ENCODE data around the gene CLDN18.

Gene CLDN18

GRCh38 chr3:138009476-138010272 is at the start of gene CLDN18:
Gene CLDN18 (plus strand): TSS chr3:138010165. CDS start chr3:138010226, 61 bp downstream.
- H3K4me3 ChIP-seq (ENCODE audit: low read depth, low read length) = no peak within 1 kb of the TSS
- no peaks in the 10 kb centered on the region for H3K4me1 ChIP-seq (ENCODE audit: control insufficient read depth, insufficient read depth, low read length)
- H3K27me3 ChIP-seq (ENCODE audit: control insufficient read depth, insufficient read depth, low read length) = no peaks in the 10 kb centered on the region
- H3K9me3 ChIP-seq (ENCODE audit: control insufficient read depth, insufficient read depth, low read length) = no peaks in the 10 kb centered on the region
- no peak within 1 kb of the TSS for H3K9ac ChIP-seq (ENCODE audit: low read depth, low read length)
- H3K36me3 ChIP-seq (ENCODE audit: control insufficient read depth, insufficient read depth, low read length) = no peaks in the 10 kb centered on the region

- H3K36me3 ChIP-seq (ENCODE audit: control insufficient read depth, insufficient read depth, low read length) = no peaks in the 10 kb centered on the region
- no peak overlapping the region for H3K9ac ChIP-seq (ENCODE audit: low read depth, low read length)
- H3K4me1 ChIP-seq (ENCODE audit: control insufficient read depth, insufficient read depth, low read length) = peaks cover 12% of the 10 kb centered on the region
- peaks cover 3% of the 10 kb centered on the region for H3K9me3 ChIP-seq (ENCODE audit: control insufficient read depth, insufficient read depth, low read length)
- H3K27me3 ChIP-seq (ENCODE audit: control insufficient read depth, insufficient read depth, low read length) = no peaks in the 10 kb centered on the region
- no peak overlapping the region for H3K4me3 ChIP-seq (ENCODE audit: low read depth, low read length)
Observed at GRCh38 chr3:137962251-137962650, 47.7 kb upstream of the CLDN18 start.

- no peaks in the 10 kb centered on the region for H3K36me3 ChIP-seq (ENCODE audit: control insufficient read depth, insufficient read depth, low read length)
- peaks cover 4% of the 10 kb centered on the region for H3K4me1 ChIP-seq (ENCODE audit: control insufficient read depth, insufficient read depth, low read length)
- no peak overlapping the region for H3K9ac ChIP-seq (ENCODE audit: low read depth, low read length)
- H3K4me3 ChIP-seq (ENCODE audit: low read depth, low read length) = no peak overlapping the region
- H3K27me3 ChIP-seq (ENCODE audit: control insufficient read depth, insufficient read depth, low read length) = no peaks in the 10 kb centered on the region
- H3K9me3 ChIP-seq (ENCODE audit: control insufficient read depth, insufficient read depth, low read length) = peaks cover 3% of the 10 kb centered on the region
Observed at GRCh38 chr3:137963463-137963862, 46.5 kb upstream of the CLDN18 start.

GRCh38 chr3:137970914-137971831 is 38.8 kb upstream of the CLDN18 start:
- Histone ChIP-seq H3K4me3 (ENCODE audit: low read depth, low read length) (no peak overlapping the region), H3K9ac (ENCODE audit: low read depth, low read length) (no peak overlapping the region), H3K4me1 (ENCODE audit: control insufficient read depth, insufficient read depth, low read length) (no peaks in the 10 kb centered on the region), H3K27me3 (ENCODE audit: control insufficient read depth, insufficient read depth, low read length) (peaks cover 9% of the 10 kb centered on the region), H3K36me3 (ENCODE audit: control insufficient read depth, insufficient read depth, low read length) (no peaks in the 10 kb centered on the region), H3K9me3 (ENCODE audit: control insufficient read depth, insufficient read depth, low read length) (no peaks in the 10 kb centered on the region)

GRCh38 chr3:137972396-137972795 is 37.6 kb upstream of the CLDN18 start:
- H3K4me1 ChIP-seq (ENCODE audit: control insufficient read depth, insufficient read depth, low read length) = no peaks in the 10 kb centered on the region
- no peaks in the 10 kb centered on the region for H3K9me3 ChIP-seq (ENCODE audit: control insufficient read depth, insufficient read depth, low read length)
- no peak overlapping the region for H3K4me3 ChIP-seq (ENCODE audit: low read depth, low read length)
- no peak overlapping the region for H3K9ac ChIP-seq (ENCODE audit: low read depth, low read length)
- H3K36me3 ChIP-seq (ENCODE audit: control insufficient read depth, insufficient read depth, low read length) = no peaks in the 10 kb centered on the region
- H3K27me3 ChIP-seq (ENCODE audit: control insufficient read depth, insufficient read depth, low read length) = peaks cover 9% of the 10 kb centered on the region

GRCh38 chr3:137978328-137978727 is 31.6 kb upstream of the CLDN18 start:
- H3K9ac ChIP-seq (ENCODE audit: low read depth, low read length) = no peak overlapping the region
- H3K36me3 ChIP-seq (ENCODE audit: control insufficient read depth, insufficient read depth, low read length) = no peaks in the 10 kb centered on the region
- no peak overlapping the region for H3K4me3 ChIP-seq (ENCODE audit: low read depth, low read length)
- no peaks in the 10 kb centered on the region for H3K27me3 ChIP-seq (ENCODE audit: control insufficient read depth, insufficient read depth, low read length)
- H3K9me3 ChIP-seq (ENCODE audit: control insufficient read depth, insufficient read depth, low read length) = no peaks in the 10 kb centered on the region
- no peaks in the 10 kb centered on the region for H3K4me1 ChIP-seq (ENCODE audit: control insufficient read depth, insufficient read depth, low read length)

GRCh38 chr3:137987723-137988122 is 22.2 kb upstream of the CLDN18 start:
- H3K27me3 ChIP-seq (ENCODE audit: control insufficient read depth, insufficient read depth, low read length) = no peaks in the 10 kb centered on the region
- H3K9me3 ChIP-seq (ENCODE audit: control insufficient read depth, insufficient read depth, low read length) = no peaks in the 10 kb centered on the region
- no peak overlapping the region for H3K4me3 ChIP-seq (ENCODE audit: low read depth, low read length)
- H3K9ac ChIP-seq (ENCODE audit: low read depth, low read length) = no peak overlapping the region
- no peaks in the 10 kb centered on the region for H3K36me3 ChIP-seq (ENCODE audit: control insufficient read depth, insufficient read depth, low read length)
- no peaks in the 10 kb centered on the region for H3K4me1 ChIP-seq (ENCODE audit: control insufficient read depth, insufficient read depth, low read length)

- H3K36me3 ChIP-seq (ENCODE audit: control insufficient read depth, insufficient read depth, low read length) = no peaks in the 10 kb centered on the region
- no peaks in the 10 kb centered on the region for H3K27me3 ChIP-seq (ENCODE audit: control insufficient read depth, insufficient read depth, low read length)
- no peak overlapping the region for H3K9ac ChIP-seq (ENCODE audit: low read depth, low read length)
- no peaks in the 10 kb centered on the region for H3K4me1 ChIP-seq (ENCODE audit: control insufficient read depth, insufficient read depth, low read length)
- H3K9me3 ChIP-seq (ENCODE audit: control insufficient read depth, insufficient read depth, low read length) = no peaks in the 10 kb centered on the region
- no peak overlapping the region for H3K4me3 ChIP-seq (ENCODE audit: low read depth, low read length)
Observed at GRCh38 chr3:137988152-137988551, 21.8 kb upstream of the CLDN18 start.

- no peaks in the 10 kb centered on the region for H3K9me3 ChIP-seq (ENCODE audit: control insufficient read depth, insufficient read depth, low read length)
- H3K4me3 ChIP-seq (ENCODE audit: low read depth, low read length) = no peak overlapping the region
- no peak overlapping the region for H3K9ac ChIP-seq (ENCODE audit: low read depth, low read length)
- no peaks in the 10 kb centered on the region for H3K27me3 ChIP-seq (ENCODE audit: control insufficient read depth, insufficient read depth, low read length)
- H3K36me3 ChIP-seq (ENCODE audit: control insufficient read depth, insufficient read depth, low read length) = no peaks in the 10 kb centered on the region
- H3K4me1 ChIP-seq (ENCODE audit: control insufficient read depth, insufficient read depth, low read length) = no peaks in the 10 kb centered on the region
Observed at GRCh38 chr3:137988982-137989381, 21.0 kb upstream of the CLDN18 start.

GRCh38 chr3:137990427-137990826 is 19.5 kb upstream of the CLDN18 start:
- H3K9ac ChIP-seq (ENCODE audit: low read depth, low read length) = no peak overlapping the region
- H3K4me3 ChIP-seq (ENCODE audit: low read depth, low read length) = no peak overlapping the region
- no peaks in the 10 kb centered on the region for H3K9me3 ChIP-seq (ENCODE audit: control insufficient read depth, insufficient read depth, low read length)
- H3K36me3 ChIP-seq (ENCODE audit: control insufficient read depth, insufficient read depth, low read length) = no peaks in the 10 kb centered on the region
- H3K4me1 ChIP-seq (ENCODE audit: control insufficient read depth, insufficient read depth, low read length) = no peaks in the 10 kb centered on the region
- no peaks in the 10 kb centered on the region for H3K27me3 ChIP-seq (ENCODE audit: control insufficient read depth, insufficient read depth, low read length)

- Histone ChIP-seq H3K9me3 (ENCODE audit: control insufficient read depth, insufficient read depth, low read length) (no peaks in the 10 kb centered on the region), H3K4me1 (ENCODE audit: control insufficient read depth, insufficient read depth, low read length) (no peaks in the 10 kb centered on the region), H3K27me3 (ENCODE audit: control insufficient read depth, insufficient read depth, low read length) (no peaks in the 10 kb centered on the region), H3K4me3 (ENCODE audit: low read depth, low read length) (no peak overlapping the region), H3K36me3 (ENCODE audit: control insufficient read depth, insufficient read depth, low read length) (no peaks in the 10 kb centered on the region), H3K9ac (ENCODE audit: low read depth, low read length) (no peak overlapping the region)
Observed at GRCh38 chr3:137992592-137992991, 17.4 kb upstream of the CLDN18 start.
